Stimulated activated CD8-positive, alpha-beta memory T cell treated with anti-CD3 and anti-CD28 coated beads, Interleukin-7, amount 100 ng/mL, for 24 hours (primary cell): ENCODE results near the gene FHIT.

Experiments used
- DNase-seq: peaks from one replicate; pipeline ENCODE4 v3.0.0-alpha.2; 2020; ENCODE audit warnings: low read depth

The FHIT gene

GRCh38 chr3:60216462-60217075 lies 1034.7 kb downstream of the FHIT start:
- DNase-seq, result no peak

DNA sequence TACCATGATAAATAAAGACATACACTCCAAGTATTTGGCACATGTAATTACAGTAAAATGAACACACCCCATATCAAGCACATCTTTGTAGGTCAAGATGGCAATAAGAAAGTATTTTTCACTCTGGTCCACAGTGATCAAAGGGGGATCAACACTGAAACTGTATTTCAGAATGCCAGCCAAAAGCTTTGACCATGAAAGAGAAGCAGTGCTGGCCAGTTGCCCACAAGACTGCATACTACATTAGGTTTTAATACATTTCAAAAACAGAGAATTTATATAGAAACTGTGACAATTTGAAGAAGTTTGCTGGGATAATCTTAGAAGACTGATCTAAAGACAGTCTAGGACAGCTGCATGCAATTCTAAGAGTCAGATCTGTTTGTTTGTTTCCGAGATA lies 1035.3 kb downstream of the FHIT start:
- DNase-seq, result no peak

DNA sequence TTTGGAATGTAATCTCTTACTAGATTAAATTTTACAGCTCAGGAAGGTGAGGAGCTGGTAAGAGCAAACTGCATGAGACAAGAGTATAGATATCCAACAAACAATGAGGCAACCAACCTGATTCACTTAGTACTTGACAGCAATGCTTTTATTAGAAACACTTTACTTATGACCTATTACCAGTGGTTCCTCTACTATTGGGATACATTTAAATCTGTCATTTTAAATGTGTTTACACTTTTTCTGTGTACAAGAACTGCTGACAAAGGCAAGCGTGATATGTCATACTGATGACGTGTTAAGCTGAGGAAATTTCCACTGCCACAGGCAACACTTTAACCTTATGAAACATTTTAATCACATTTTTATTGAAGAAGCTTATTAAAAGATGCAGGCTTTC lies 1043.3 kb downstream of the FHIT start:
- no peak for DNase-seq

DNA sequence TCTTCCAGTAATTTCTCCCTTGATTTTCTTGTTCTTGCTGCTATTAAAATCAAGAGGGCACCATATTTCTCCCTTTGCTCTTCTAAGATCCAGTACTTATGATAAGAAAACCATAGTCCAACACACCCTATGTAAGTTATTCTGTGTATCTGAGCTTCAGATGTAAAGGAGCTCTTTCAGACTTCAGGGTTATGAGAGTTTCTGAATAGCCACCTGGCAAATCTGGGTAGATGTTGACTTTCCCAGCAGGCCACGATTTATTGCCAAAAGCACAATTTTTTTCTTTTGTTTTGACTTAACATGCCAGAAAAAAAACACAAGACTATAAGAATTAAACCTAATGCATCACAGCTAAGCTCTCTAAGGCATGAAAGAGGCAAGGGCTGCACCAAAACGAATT lies 1045.0 kb downstream of the FHIT start:
- no peak for DNase-seq

DNA sequence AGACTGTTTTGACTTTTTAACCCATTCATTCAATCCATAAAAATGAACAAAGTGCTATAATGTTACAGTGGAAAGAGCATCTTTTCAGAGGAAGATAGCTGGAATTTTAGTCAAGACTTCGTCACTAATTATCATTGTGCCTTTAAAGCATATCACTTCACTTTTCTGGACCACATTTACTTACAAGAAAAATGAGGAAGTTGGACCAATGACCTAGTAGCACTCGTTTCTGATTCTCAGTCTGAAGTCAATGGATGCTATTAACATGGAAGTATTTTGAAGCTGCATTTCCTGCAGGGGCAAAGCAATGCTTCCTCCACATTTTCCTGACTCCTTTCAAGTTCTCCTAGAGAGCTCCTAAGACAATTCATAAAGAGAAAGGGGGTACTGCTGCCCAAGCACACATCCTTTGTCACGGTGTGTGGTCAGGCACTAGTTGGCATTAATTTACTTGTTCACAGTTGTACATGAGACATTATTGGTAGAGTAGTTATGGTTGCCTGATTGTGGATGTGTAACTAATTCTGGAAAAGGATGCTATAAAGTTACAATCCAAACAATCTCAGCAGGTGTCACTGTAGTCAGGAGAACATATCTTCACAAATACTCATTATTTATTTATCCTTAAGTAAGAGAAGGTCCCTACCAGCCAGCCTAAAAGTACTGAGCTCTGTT lies 1049.1 kb downstream of the FHIT start:
- DNase-seq, result no peak

DNA sequence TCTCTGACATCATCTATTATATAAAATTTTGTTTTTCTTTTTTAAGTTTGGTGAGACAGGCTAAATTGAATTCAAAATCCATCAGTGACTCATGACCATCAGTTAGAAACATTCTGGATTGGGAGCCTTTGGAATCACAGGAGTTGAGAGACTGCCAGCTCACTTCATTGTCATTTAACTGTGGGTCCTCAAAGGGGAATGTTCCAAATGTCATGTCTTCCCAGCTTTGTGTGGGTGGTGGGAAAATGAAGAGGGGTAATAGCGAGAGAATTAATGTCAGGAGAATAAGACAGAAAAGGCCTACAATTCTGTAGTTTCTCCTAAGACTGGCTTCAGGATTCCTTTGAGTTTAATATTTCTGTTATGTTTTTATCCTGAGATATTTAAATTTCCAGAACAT lies 1051.9 kb downstream of the FHIT start:
- no peak for DNase-seq

DNA sequence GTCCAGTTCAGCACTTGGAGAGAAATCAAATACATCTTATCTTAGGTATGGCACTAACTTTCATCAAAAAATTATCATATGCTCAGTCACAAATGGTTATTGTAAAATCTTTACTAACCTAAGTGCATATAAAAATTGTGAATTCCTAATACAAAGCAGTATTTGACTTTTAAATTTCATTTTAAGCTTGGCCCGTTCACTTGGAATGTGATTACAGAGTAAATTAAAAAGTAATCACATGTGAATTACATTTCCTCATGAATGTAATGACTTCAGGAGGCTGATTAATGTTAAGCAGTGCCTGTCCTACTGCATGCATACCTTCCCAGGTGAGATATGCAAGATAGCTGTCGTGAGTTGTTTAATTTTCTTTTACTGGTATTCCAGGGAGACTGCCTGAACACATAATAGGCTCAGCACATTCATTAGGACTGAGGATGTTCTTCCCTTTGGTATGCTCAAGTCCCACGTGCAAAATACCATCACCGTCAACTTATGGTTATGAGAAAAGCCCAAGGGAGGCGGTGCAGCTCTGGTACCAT lies 1053.0 kb downstream of the FHIT start:
- no peak for DNase-seq

DNA sequence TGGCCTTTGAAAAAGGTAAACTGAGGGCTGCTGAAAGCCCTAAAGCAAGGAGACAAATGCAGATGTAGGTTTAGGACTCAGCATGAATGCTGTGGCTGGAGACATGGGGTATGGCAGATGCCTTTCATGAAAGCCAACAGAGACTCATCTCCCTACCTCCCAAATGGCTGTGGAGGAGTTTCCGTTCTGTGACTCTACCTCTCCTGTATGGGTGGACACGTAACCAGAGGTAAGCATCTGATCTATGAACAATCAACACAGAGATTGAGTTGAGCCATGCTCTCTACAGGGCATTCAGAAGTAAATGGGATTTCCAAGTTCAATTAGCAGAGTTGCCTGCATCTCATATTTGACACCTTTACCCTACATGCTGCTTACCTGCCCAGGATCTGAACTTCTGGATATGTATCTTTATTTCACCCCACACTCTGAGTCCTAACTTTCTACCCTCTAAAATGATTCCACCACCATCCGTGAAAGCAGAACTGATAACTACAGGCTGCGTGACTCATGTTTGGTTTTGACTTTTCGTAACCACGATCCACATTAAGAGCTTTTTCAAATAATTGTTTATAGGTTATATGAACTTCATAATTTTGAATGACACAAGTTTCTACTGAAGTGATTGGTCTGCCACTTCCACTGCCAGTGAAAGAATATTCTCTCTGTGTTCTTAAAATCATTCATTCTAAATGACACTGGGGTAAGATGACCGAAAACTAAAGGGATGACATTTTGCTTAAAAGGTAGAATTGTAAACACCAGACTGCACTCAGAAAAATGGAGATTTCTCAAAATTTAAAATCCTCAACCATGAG lies 1058.7 kb downstream of the FHIT start:
- DNase-seq, result no peak

GRCh38 chr3:60190073-60190472 lies 1061.2 kb downstream of the FHIT start:
- no peak for DNase-seq

GRCh38 chr3:60189304-60189703 lies 1061.9 kb downstream of the FHIT start:
- no peak for DNase-seq

DNA sequence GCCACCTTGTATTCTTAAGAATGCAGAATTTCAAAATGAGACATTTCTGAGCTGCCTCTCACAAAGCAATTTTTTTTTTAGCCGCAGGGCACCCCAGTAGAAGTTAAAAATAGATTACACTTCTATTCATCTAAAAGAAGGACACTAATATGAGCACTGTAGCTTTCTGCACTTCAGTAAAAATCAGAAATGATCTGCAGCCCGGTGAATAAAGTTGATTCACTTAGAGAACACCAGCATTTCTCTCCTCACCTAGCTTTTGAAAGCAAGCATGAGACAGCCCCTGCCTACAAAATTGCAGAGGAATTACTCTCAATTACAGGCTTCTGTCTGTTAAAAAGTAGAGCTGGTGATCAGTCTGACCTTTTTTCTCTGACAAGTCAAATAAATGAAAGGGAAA lies 1062.4 kb downstream of the FHIT start:
- no peak for DNase-seq

DNA sequence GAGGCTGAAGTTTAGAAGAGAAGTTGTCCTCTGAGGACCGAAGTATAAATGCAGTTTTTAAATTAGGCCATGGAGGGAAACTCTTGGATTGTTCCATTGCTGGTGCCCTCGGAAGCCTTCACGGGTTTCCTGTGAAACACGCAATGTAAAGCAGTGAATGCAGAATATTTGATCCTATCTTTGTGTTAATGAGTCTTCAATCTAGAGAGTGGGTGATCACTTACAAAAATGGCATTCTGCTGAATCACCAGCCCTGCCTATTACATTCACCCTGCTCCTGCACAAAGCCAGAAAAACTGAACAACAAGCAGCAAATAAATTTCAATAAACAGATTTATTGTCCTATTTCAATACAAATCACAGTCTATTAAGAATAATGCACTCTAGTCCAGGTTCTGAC lies 1063.9 kb downstream of the FHIT start:
- DNase-seq, result no peak

GRCh38 chr3:60186359-60186758 lies 1064.9 kb downstream of the FHIT start:
- no peak for DNase-seq

GRCh38 chr3:60185161-60185560 lies 1066.1 kb downstream of the FHIT start:
- no peak for DNase-seq

DNA sequence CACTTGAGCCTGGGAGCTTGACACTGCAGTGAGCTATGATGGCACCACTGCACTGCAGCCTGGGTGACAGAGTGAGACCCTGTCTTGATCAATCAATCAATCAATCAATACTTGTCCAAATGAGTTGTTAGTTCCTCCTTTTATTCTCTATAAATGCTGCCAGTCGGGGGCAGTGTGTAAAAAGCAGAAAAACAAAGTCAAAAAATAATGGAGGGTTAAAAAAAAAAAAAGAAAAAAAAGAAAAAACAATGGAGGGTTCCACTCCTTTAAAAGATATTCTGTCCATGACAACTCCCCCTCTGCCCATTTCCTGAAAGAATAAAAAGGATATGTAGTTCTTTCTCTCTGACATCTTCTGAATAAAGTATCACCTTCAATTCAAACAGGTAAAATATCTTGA lies 1068.6 kb downstream of the FHIT start:
- DNase-seq, result no peak

GRCh38 chr3:60178931-60179653 lies 1072.2 kb downstream of the FHIT start:
- no peak for DNase-seq

GRCh38 chr3:60177726-60178125 lies 1073.5 kb downstream of the FHIT start:
- no peak for DNase-seq

GRCh38 chr3:60176614-60177013 lies 1074.6 kb downstream of the FHIT start:
- no peak for DNase-seq

DNA sequence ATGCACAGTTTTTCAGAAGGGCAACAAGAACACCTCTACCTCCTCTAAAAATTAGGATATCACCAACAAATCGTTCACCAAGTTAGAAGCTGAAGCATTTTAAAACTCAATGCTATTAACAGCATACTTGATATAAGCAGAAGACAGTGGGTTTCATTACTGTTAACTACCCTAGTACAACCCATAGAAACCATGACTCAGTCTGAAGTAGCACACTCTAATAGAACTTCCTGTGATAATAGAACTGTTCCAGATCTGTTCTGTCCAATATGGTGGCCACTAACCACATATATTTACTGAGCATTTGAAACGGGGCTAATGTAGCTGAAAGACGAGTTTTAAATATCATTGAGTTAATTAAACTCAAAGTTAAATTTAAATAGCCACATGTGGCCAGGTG lies 1075.6 kb downstream of the FHIT start:
- no peak for DNase-seq

GRCh38 chr3:60169755-60170154 lies 1081.5 kb downstream of the FHIT start:
- DNase-seq, result no peak

DNA sequence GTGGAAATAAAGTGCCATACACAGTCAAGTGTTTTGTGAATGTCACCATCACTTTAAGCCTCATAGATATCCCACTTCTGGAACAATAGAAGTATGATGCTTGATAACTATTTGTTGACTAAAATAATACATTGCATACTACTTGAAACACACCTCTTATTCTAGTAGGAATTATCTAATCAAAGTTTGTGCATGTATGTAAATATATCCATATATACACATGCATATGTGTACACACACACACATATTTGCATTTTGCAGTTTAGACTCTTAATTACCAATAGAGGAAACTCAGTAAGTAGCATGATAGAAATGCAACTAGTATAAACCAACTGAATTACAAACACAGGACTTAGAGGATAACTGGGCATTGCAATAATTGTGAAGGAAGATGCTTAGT lies 1084.1 kb downstream of the FHIT start:
- no peak for DNase-seq
